Immature natural killer cell (primary cell): ENCODE results near the gene MIF4GD. TPM values are rescaled to one million over a fixed set of nuclear protein-coding genes. Genes with fewer than 3 reads are reported as not detected.

ENCODE experiments used
- DNase-seq, 3 donors: peaks; one replicate each; pipeline ENCODE4 v3.0.0; 2022; ENCODE audit warnings: mixed read lengths in 1 of 3
- H3K27ac Mint-ChIP-seq, 6 donors: one replicate each; pipeline ENCODE4 v1.8.0; 2020; ENCODE audit warnings: mixed read lengths in 6 of 6, mild to moderate bottlenecking in 5 of 6, inconsistent platforms in 4 of 6, moderate library complexity in 3 of 6
- H3K27me3 Mint-ChIP-seq, 3 donors: one replicate each; pipeline ENCODE4 v1.8.0; 2020 to 2021; ENCODE audit warnings: low read depth in 3 of 3, mild to moderate bottlenecking in 3 of 3, mixed read lengths in 3 of 3, moderate library complexity in 3 of 3, inconsistent platforms in 1 of 3
- H3K36me3 Mint-ChIP-seq, 3 donors: one replicate each; pipeline ENCODE4 v1.8.0; 2020; ENCODE audit warnings: mixed read lengths in 3 of 3, inconsistent platforms in 2 of 3, mild to moderate bottlenecking in 2 of 3
- H3K4me1 Mint-ChIP-seq, 2 donors: one replicate each; pipeline ENCODE4 v1.8.0; 2020; ENCODE audit warnings: inconsistent platforms in 2 of 2, mild to moderate bottlenecking in 2 of 2, mixed read lengths in 2 of 2, moderate library complexity in 1 of 2
- H3K4me3 Mint-ChIP-seq, 5 donors: one replicate each; pipeline ENCODE4 v1.8.0; 2020; ENCODE audit warnings: mild to moderate bottlenecking in 5 of 5, mixed read lengths in 5 of 5, inconsistent platforms in 3 of 5, moderate library complexity in 3 of 5
- H3K9me3 Mint-ChIP-seq, 6 donors: one replicate each; pipeline ENCODE4 v1.8.0; 2020; ENCODE audit warnings: mild to moderate bottlenecking in 6 of 6, mixed read lengths in 6 of 6, inconsistent platforms in 4 of 6, moderate library complexity in 3 of 6
- polyA plus RNA-seq, 3 donors: library from polyadenylated mRNA; unstranded; fragments of 300-500 nt; fragmentation: Illumina TruSeq; gene quantifications; one replicate each; pipeline ENCODE4 v1.2.3, GENCODE V29; 2021

MIF4GD gene
- polyA plus RNA-seq, 3 donors from 2014 or later = 113 to 187 (median 145) TPM

DNA sequence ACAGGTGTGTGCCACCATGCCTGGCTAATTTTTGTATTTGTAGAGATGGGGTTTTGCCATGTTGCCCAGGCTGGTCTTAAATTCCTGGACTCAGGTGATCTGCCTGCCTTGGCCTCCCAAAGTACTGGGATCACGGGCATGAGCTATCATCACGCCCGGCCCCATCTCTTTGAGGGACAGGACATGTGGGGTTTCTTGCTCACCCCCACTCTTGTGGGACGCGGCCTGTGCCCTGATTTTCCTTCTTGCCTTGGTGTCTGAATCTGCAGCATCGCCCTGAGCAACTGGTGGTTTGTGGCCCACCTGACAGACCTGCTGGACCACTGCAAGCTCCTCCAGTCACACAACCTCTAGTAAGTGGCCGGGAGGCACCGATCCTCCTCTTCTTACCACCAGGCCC is 40.0 kb downstream of the MIF4GD start:
- Mint-ChIP-seq H3K4me1 (no peaks in the 10 kb centered on the region), H3K9me3 (no peaks in the 10 kb centered on the region), H3K27ac (no peak overlapping the region), H3K36me3 (peaks cover 9 to 40% (median 14%) of the 10 kb centered on the region in 3 donors), H3K4me3 (no peak overlapping the region), H3K27me3 (peaks cover 2 to 6% (median 4%) of the 10 kb centered on the region in 3 donors)
- DNase-seq = no peak

DNA sequence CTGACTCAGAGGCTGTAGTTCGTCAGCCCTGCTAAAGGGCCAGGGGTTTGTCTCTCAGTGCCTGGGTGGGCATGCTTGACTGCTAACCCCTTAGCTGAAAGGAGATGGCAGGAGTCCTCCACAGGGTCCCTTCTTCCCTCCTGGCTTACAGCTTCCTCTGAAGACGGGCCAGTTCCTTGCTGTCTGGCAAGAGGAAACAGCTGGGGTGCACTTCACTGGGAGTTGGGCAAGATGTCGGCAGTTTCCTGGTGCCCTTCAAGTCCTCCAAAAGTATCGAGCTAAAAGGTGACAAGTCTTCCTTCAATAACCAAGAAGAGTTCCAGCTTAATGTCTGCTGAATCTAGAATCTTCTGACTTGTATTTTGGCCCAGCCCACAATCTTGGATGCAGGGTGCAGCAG is 42.2 kb downstream of the MIF4GD start:
- H3K27ac Mint-ChIP-seq = no peak overlapping the region
- DNase-seq = no peak
- no peaks in the 10 kb centered on the region for H3K4me1 Mint-ChIP-seq
- peaks cover 0 to 2% (median 0%) of the 10 kb centered on the region in 3 donors for H3K27me3 Mint-ChIP-seq
- no peak overlapping the region for H3K4me3 Mint-ChIP-seq
- H3K36me3 Mint-ChIP-seq = peaks cover 5 to 29% (median 13%) of the 10 kb centered on the region in 3 donors
- no peaks in the 10 kb centered on the region for H3K9me3 Mint-ChIP-seq

DNA sequence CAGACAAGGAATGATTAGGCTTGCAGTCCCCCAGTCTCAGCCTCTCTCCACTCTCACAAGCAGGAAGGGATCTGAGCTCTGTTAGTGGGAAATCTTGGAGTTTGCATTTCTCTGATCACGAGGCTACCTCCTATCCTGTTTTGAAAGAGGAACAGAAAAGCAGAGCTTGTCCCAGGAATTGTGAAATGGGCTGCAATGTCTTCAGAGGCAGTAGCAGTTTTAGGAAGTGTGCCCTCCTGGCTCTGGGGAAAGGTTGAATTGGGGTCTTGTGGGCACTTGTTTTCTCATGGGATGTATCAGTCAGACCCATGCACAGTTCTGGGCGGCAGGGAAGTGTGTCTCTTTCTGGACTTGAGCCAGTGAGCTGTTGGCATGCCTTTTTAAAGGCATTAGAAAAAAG is 42.7 kb downstream of the MIF4GD start:
- DNase-seq = no peak
- Mint-ChIP-seq H3K4me3 (no peak overlapping the region), H3K27me3 (peaks cover 0 to 2% (median 0%) of the 10 kb centered on the region in 3 donors), H3K27ac (peak overlapping the region in 3 of 6 donors; percentile 20 to 67 (median 57)), H3K9me3 (no peaks in the 10 kb centered on the region), H3K36me3 (peaks cover 5 to 29% (median 13%) of the 10 kb centered on the region in 3 donors), H3K4me1 (no peaks in the 10 kb centered on the region)

DNA sequence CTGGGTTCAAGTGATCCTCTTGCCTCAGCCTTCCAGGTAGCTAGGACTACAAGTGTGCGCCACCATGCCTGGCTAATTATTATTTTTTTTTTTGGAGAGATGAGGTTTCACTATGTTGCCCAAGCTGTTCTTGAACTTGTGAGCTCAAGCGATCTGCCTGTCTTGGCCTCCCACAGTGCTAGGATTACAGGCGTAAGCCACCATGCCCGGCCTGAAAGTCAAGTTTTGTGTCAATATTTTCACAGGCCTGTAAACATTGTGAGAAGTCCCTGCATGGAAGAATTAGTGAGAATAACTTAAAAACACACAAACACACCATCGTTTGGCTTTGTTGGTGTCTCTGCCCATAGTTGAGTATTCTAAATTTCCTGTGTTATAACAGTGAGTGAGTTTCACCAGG is 43.3 kb downstream of the MIF4GD start:
- H3K27ac Mint-ChIP-seq = no peak overlapping the region
- H3K36me3 Mint-ChIP-seq = peaks cover 5 to 24% (median 16%) of the 10 kb centered on the region in 3 donors
- no peaks in the 10 kb centered on the region for H3K9me3 Mint-ChIP-seq

DNA sequence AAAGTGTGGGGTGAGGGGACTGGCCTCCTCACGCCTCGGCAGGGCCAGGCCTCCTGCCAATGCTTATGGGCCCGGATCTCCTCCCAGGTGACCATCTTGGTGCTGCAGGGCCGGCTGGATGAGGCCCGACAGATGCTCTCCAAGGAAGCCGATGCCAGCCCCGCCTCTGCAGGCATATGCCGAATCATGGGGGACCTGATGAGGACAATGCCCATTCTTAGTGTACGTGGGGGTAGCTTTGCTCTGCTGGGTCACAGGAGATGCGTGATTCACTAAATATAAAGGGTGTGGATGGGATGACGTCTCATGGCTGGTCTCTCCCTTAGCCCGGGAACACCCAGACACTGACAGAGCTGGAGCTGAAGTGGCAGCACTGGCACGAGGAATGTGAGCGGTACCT is 46.0 kb downstream of the MIF4GD start:
- Mint-ChIP-seq H3K36me3 (peaks cover 4 to 25% (median 18%) of the 10 kb centered on the region in 3 donors), H3K27ac (peak overlapping the region in 1 of 6 donors; percentile 23), H3K4me3 (no peak overlapping the region)

More for the DNA sequence above, 43.3 kb downstream of the MIF4GD start:
- no peak for DNase-seq
- H3K4me1 Mint-ChIP-seq = no peaks in the 10 kb centered on the region
- H3K27me3 Mint-ChIP-seq = no peaks in the 10 kb centered on the region
- H3K4me3 Mint-ChIP-seq = no peak overlapping the region

DNA sequence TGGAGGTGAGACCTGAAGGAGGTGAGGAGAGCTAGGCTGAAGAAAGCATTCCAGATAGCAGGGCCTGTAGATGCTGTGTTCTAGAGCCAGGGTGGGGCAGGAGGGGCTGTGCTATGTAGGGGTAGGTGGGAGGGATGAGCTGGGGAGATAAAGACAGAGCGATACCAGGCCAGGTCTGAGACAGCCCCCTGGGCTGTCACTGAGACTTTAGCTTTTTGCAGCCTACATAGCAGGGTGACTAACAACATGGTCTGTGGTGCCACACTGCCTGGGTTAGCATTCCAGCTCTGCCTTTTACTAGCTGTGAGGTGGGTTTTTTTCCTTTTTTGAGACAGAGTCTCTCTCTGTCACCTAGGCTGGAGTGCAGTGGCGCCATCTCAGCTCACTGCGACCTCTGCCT is 51.2 kb downstream of the MIF4GD start:
- H3K4me1 Mint-ChIP-seq = no peaks in the 10 kb centered on the region
- H3K4me3 Mint-ChIP-seq = no peak overlapping the region
- H3K9me3 Mint-ChIP-seq = no peaks in the 10 kb centered on the region
- DNase-seq = no peak
- H3K27ac Mint-ChIP-seq = peak overlapping the region in 2 of 6 donors; percentile 46 to 71
- peaks cover 0 to 2% (median 0%) of the 10 kb centered on the region in 3 donors for H3K27me3 Mint-ChIP-seq
- peaks cover 15 to 33% (median 20%) of the 10 kb centered on the region in 3 donors for H3K36me3 Mint-ChIP-seq

More for the DNA sequence above, 46.0 kb downstream of the MIF4GD start:
- no peaks in the 10 kb centered on the region for H3K9me3 Mint-ChIP-seq
- peaks cover 0 to 2% (median 0%) of the 10 kb centered on the region in 3 donors for H3K27me3 Mint-ChIP-seq
- H3K4me1 Mint-ChIP-seq = no peaks in the 10 kb centered on the region
- DNase-seq = no peak

DNA sequence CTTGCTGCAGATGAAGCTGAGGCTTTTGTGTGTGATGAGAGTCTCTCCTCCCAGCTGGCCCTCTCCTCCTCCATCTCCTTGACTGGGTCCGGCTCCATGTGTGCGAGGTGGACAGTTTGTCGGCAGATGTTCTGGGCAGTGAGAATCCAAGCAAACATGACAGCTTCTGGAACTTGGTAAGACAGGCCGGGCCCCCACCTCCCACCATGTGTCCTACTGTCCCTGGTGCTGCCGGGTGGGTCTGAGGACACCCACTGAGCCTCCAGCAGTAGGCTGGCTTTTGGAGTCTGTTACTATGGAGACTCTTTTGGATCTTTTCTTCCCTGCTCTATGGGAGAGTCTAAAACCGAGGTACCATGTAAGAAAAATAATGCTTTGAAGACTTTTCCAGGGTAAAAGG is 52.9 kb downstream of the MIF4GD start:
- no peaks in the 10 kb centered on the region for H3K9me3 Mint-ChIP-seq
- peaks cover 13 to 33% (median 20%) of the 10 kb centered on the region in 3 donors for H3K36me3 Mint-ChIP-seq
- H3K4me3 Mint-ChIP-seq = no peak overlapping the region
- H3K4me1 Mint-ChIP-seq = no peaks in the 10 kb centered on the region
- H3K27me3 Mint-ChIP-seq = peaks cover 0 to 2% (median 0%) of the 10 kb centered on the region in 3 donors
- no peak for DNase-seq
- H3K27ac Mint-ChIP-seq = no peak overlapping the region

Other genes with a start within 250 kb of the MIF4GD start
- gene ATP5PD, start 224.3 kb downstream of the MIF4GD start, polyA plus RNA-seq = 100 to 1,000 TPM; 257 to 366 (median 261) TPM
- 1 to 10 TPM; 2.3 to 6.0 (median 4.4) TPM for gene KCTD2, start 224.0 kb downstream of the MIF4GD start, polyA plus RNA-seq
- 1 to 10 TPM; 1.5 to 2.1 (median 1.5) TPM for gene SLC16A5, start 183.3 kb downstream of the MIF4GD start, polyA plus RNA-seq
- 1 to 10 TPM in 2 of 3 donors, under 1 TPM in 1; 0.57 to 7.5 (median 3.5) TPM for gene ARMC7, start 161.3 kb downstream of the MIF4GD start, polyA plus RNA-seq
- gene NT5C, start 139.5 kb downstream of the MIF4GD start, polyA plus RNA-seq = 100 to 1,000 TPM in 1 of 3 donors, 10 to 100 TPM in 2; 80.3 to 111 (median 88.8) TPM
- gene JPT1, start 116.7 kb downstream of the MIF4GD start, polyA plus RNA-seq = 100 to 1,000 TPM; 105 to 168 (median 133) TPM
- 100 to 1,000 TPM; 214 to 427 (median 404) TPM for gene SUMO2, start 88.3 kb downstream of the MIF4GD start, polyA plus RNA-seq
- gene NUP85, start 65.6 kb downstream of the MIF4GD start, polyA plus RNA-seq = 10 to 100 TPM; 28.3 to 47.8 (median 41.1) TPM
- 10 to 100 TPM in 1 of 3 donors, 1 to 10 TPM in 2; 3.7 to 17.8 (median 3.8) TPM for gene GGA3, start 9.6 kb downstream of the MIF4GD start, polyA plus RNA-seq
- 100 to 1,000 TPM; 118 to 189 (median 122) TPM for gene MRPS7, start 9.4 kb downstream of the MIF4GD start, polyA plus RNA-seq
- 10 to 100 TPM; 11.2 to 27.2 (median 21.0) TPM for gene SLC25A19, start 18.2 kb upstream of the MIF4GD start, polyA plus RNA-seq
- 100 to 1,000 TPM; 104 to 161 (median 135) TPM for gene GRB2, start 134.4 kb upstream of the MIF4GD start, polyA plus RNA-seq
- gene TMEM94, start 185.4 kb upstream of the MIF4GD start, polyA plus RNA-seq = 10 to 100 TPM in 1 of 3 donors, 1 to 10 TPM in 2; 3.2 to 21.9 (median 9.3) TPM
- gene CASKIN2, start 244.3 kb upstream of the MIF4GD start, polyA plus RNA-seq = not detected
- gene TSEN54, start 245.3 kb upstream of the MIF4GD start, polyA plus RNA-seq = 100 to 1,000 TPM; 205 to 238 (median 209) TPM